ENCODE measurements around the gene DNAH12.

DNA sequence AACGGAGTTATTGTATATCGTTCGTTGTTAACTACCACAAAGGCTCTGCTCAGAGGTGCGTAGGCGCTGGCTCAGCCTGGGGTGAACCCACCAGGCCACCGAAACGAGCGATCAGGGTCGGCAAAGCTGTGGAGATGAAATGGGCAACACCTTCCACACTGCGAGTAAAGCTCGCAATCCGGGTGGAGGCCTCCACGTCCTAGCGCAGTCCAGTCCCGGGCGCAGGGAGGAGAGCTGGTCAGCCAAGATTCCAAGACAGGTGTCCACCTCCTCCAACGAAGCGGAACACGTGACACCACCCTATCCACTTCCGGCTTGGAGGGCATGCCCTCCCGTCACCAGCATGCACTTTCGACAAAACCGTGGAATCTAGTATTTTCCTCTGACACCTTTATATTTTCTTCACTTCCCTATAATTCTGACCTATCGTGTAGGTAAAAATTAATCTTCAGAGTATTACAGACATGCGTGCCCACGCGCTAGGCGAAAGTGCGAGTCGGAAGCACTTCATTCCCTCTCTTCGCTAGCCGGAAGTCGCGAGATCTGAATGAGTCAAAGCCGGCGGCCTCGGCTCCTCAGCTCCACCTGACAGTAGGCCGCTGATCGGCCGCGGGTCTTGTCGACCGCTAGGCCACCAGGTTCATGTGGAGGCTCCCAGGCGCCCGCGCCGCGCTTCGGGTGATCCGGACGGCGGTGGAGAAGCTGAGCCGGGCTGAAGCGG lies 11.8 kb upstream of the DNAH12 start, which contains the start of gene PDE12:
- TF ChIP-seq, protein P1, sequence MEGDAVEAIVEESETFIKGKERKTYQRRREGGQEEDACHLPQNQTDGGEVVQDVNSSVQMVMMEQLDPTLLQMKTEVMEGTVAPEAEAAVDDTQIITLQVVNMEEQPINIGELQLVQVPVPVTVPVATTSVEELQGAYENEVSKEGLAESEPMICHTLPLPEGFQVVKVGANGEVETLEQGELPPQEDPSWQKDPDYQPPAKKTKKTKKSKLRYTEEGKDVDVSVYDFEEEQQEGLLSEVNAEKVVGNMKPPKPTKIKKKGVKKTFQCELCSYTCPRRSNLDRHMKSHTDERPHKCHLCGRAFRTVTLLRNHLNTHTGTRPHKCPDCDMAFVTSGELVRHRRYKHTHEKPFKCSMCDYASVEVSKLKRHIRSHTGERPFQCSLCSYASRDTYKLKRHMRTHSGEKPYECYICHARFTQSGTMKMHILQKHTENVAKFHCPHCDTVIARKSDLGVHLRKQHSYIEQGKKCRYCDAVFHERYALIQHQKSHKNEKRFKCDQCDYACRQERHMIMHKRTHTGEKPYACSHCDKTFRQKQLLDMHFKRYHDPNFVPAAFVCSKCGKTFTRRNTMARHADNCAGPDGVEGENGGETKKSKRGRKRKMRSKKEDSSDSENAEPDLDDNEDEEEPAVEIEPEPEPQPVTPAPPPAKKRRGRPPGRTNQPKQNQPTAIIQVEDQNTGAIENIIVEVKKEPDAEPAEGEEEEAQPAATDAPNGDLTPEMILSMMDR (conservative IDR thresholded peaks at IDR 0.05; ENCODE audit: low read length): no peak
- no peak for TF ChIP-seq EZH2phosphoT487 (IDR thresholded peaks at IDR 0.05; ENCODE audit: borderline replicate concordance)
